Ascending aorta (tissue), 2 donors: ENCODE data around the gene A4GALT. TPM values are rescaled to one million over a fixed set of nuclear protein-coding genes. Genes with fewer than 3 reads are reported as not detected.

ENCODE experiments used
- DNase-seq, 2 donors: peaks; one replicate each; pipeline ENCODE4 v3.0.0-alpha.2; 2019; ENCODE audit warnings: low spot score in 2 of 2
- H3K27ac ChIP-seq, 2 donors: fragments of 200-600 bp; sonication (generic); one replicate each; pipeline ENCODE4 v1.5.1; 2016 to 2017; ENCODE audit warnings: mild to moderate bottlenecking in 1 of 2
- H3K27me3 ChIP-seq: fragments of 200-600 bp; sonication (generic); one replicate; pipeline ENCODE4 v1.5.1; 2017
- H3K36me3 ChIP-seq, 2 donors: fragments of 200-600 bp; sonication (generic); one replicate each; pipeline ENCODE4 v1.5.1; 2016
- H3K4me1 ChIP-seq, 2 donors: fragments of 200-600 bp; sonication (generic); one replicate each; pipeline ENCODE4 v1.5.1; 2016 to 2017; ENCODE audit warnings: mild to moderate bottlenecking in 1 of 2
- H3K4me3 ChIP-seq, 2 donors: fragments of 200-600 bp; sonication (generic); one replicate each; pipeline ENCODE4 v1.5.1; 2016 to 2017; ENCODE audit warnings: mild to moderate bottlenecking in 1 of 2
- H3K9me3 ChIP-seq, 2 donors: fragments of 200-600 bp; sonication (generic); one replicate each; pipeline ENCODE4 v1.5.1; 2016
- CTCF ChIP-seq, 3 experiments: fragments of 200-600 bp in 2 of 3; fragments of 450-650 bp in 1 of 3; sonication (generic) in 2 of 3; IDR thresholded peaks; one replicate each; pipeline ENCODE4 v1.5.1; 2016 to 2019; ENCODE audit warnings: antibody characterized with exemption in 3 of 3, mild to moderate bottlenecking in 1 of 3, moderate library complexity in 1 of 3
- intact Hi-C: fragments of 100-400 bp; cut with DNase I; formaldehyde crosslinking; loops from one replicate; pipeline ENCODE4 v1.15.1; 2023
- total RNA-seq: library from RNA; depleted of rRNA; stranded (reverse); fragments of >200 nt; gene quantifications from one replicate; pipeline ENCODE4 v1.1.0, GENCODE V29; 2016

The A4GALT gene
- total RNA-seq, 1 donor from 2014 or later = 85.1 TPM

DNA sequence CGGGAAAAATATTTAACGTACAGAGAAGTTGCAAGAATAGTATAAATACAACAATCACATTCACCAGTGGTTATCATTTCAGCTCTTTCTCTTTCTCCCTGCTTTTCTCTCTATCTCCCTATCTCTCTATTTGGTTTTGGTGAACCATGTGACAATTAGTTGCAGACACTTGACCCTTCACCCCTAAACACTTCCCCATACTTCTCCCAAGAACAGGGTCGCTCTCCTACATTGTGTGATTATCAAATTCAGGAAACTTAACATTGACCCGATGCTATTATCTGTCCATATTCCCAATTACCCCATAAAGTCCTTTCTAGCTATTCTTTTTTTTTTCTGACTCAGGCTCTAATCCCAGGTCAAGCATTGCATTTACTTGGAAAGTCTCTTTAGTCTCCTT is 66.7 kb downstream of the A4GALT start:
- no peak for TF ChIP-seq CTCF (IDR thresholded peaks at IDR 0.05)
- no peak for DNase-seq
- Histone ChIP-seq H3K4me3 (no peak overlapping the region), H3K27me3 (no peaks in the 10 kb centered on the region), H3K27ac (no peak overlapping the region), H3K9me3 (no peaks in the 10 kb centered on the region), H3K4me1 (peaks cover 2 to 3% of the 10 kb centered on the region in 2 donors), H3K36me3 (no peaks in the 10 kb centered on the region)
- intact Hi-C loops = loop anchor here (10.0 kb wide), 1 partner anchor 431 kb away; the partner anchor contains the start of gene TTLL1

DNA sequence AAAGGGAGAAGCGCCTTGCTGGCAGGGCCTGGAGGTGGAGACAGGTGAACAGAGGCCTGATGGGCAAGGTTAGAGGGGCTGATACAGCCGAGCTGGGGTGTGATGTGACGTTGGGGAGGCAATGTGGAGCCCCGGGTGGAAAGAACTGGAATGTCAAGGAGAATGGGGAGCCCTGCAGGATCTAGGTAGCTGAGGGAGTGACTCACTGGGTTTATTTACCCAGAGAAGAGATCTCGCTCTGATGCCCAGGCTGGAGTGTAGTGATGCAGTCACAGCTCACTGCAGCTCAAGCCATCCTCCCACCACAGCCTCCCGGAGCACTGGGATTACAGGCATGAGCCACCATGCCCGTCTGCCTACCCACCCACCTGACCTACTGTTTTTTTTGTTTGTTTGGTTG is 69.5 kb downstream of the A4GALT start:
- intact Hi-C loops = loop anchor here (10.0 kb wide), 1 partner anchor 434 kb away; the partner anchor contains the start of gene TTLL1
- no peak for TF ChIP-seq CTCF (IDR thresholded peaks at IDR 0.05)
- Histone ChIP-seq H3K4me3 (no peak overlapping the region), H3K36me3 (no peaks in the 10 kb centered on the region), H3K27ac (no peak overlapping the region), H3K4me1 (peaks cover 11 to 23% of the 10 kb centered on the region in 2 donors), H3K27me3 (no peaks in the 10 kb centered on the region), H3K9me3 (no peaks in the 10 kb centered on the region)
- DNase-seq = no peak

- H3K4me1 ChIP-seq = peaks cover 14 to 39% of the 10 kb centered on the region in 2 donors
- TF ChIP-seq CTCF (IDR thresholded peaks at IDR 0.05) = peak in 2 of 3 experiments; percentile 9 to 10
- intact Hi-C loops = loop anchor here (5.0 to 10.0 kb wide), 3 partner anchors 208 to 435 kb away; partner anchors contain the start of genes ARFGAP3 and TTLL1
These were observed 71.2 kb downstream of the A4GALT start, which contains the start of gene CYB5R3 for GRCh38 chr22:42649246-42650099. TSS of gene CYB5R3 (minus strand) at chr22:42649392. CDS start at chr22:42649315, 77 bp downstream.

DNA sequence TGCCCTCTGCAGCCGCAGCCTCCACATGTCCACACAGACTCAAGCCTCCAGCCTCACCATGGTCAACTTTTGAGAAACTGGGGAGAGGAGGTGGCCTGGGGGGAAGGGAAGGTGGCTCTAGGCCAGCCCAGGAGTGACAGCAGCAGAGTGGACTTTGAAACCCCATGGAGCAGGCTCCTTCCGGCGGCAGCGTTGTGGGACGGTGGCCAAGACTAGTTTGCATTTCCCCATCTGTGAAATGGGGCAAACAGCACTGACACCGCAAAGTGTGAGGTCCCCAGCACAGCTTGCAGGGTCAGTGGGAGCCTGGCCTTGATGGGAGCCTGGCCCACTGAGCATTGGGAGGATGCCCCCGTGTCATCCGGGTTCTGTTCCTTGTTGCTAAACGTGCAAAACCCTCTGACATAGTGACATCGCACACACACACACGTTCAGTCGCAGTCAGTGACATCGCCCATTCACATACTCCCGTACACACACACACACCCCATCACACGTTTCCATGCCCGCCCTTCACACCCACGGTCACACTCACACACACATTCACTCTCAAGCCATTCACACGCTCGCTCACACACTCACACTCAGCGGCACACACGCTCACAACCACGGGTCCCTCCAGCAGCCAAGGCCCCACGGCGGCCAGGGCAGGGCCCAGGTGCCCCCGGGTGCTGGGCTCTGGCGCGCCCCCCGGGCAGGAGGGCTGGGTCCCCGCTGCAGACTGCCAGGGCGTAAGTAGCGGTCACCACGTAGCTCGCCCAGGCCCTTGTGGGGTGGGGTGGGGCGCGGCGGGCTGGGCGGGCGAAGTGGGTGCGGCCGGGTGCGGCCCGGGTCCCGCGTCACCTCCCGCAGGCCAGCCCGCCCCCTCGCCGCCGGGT is 72.1 kb downstream of the A4GALT start:
- Histone ChIP-seq H3K27ac (peak overlapping the region; percentile 92 to 98), H3K9me3 (no peaks in the 10 kb centered on the region), H3K4me1 (peaks cover 19 to 47% of the 10 kb centered on the region in 2 donors), H3K36me3 (no peaks in the 10 kb centered on the region), H3K4me3 (peak overlapping the region; percentile 74 to 97), H3K27me3 (no peaks in the 10 kb centered on the region)
- TF ChIP-seq CTCF (IDR thresholded peaks at IDR 0.05) = peak in 1 of 3 experiments; percentile 8
- peak in 1 of 2 donors; percentile 78 for DNase-seq
- intact Hi-C loops = loop anchor here (1.0 to 10.0 kb wide), 3 partner anchors 27 to 346 kb away; partner anchors contain the start of gene ARFGAP3

More at GRCh38 chr22:42649246-42650099, 71.2 kb downstream of the A4GALT start, which contains the start of gene CYB5R3:
- Histone ChIP-seq H3K9me3 (no peaks in the 10 kb centered on the region), H3K36me3 (no peaks in the 10 kb centered on the region), H3K27ac (peak within 1 kb of the TSS; percentile 95 to 98), H3K27me3 (no peaks in the 10 kb centered on the region), H3K4me3 (peak within 1 kb of the TSS; percentile 74 to 97)
- DNase-seq = peak; percentile 26 to 90

GRCh38 chr22:42648017-42648367 is 72.7 kb downstream of the A4GALT start:
- peaks cover 19 to 53% of the 10 kb centered on the region in 2 donors for H3K4me1 ChIP-seq
- DNase-seq = no peak

More at GRCh38 chr22:42648017-42648367, 72.7 kb downstream of the A4GALT start:
- Histone ChIP-seq H3K36me3 (no peaks in the 10 kb centered on the region), H3K9me3 (no peaks in the 10 kb centered on the region), H3K27me3 (no peaks in the 10 kb centered on the region), H3K27ac (peak overlapping the region; percentile 92 to 98), H3K4me3 (peak overlapping the region; percentile 74 to 97)
- intact Hi-C loops = loop anchor here (1.0 to 10.0 kb wide), 3 partner anchors 27 to 347 kb away; partner anchors contain the start of gene ARFGAP3
- TF ChIP-seq CTCF (IDR thresholded peaks at IDR 0.05) = no peak
